NCI-H510A (cell line): ENCODE measurements around the gene CARD10.
"Not testable (repeated sequence)": the region's sequence is repeated elsewhere in the genome, so short reads cannot be mapped to it uniquely, and the experiment has no call there.

Experiments used
- DNase-seq: peaks from one replicate; lab custom pipeline; 2025; lab: John Stamatoyannopoulos, UW

CARD10 gene

DNA sequence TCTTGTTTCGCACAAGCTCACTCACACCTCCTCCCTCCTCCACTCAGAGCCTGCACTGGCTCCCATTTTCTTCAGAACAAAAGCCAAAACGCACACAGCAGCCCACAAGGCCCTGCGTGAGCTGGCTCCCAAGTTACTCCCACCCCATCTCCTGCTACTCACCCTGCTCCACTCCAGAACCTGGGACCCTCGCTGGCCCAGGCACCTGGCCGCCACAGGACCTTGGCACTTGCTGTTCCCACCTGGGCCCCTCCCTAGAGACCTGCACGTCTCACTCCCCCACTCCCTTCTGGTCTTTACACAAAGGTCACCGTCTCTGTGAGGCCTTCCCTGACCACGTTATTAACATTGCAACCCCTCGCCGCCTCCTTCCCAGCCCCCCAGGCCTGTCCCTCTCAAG lies 32.1 kb downstream of the CARD10 start:
- DNase-seq: no peak

DNA sequence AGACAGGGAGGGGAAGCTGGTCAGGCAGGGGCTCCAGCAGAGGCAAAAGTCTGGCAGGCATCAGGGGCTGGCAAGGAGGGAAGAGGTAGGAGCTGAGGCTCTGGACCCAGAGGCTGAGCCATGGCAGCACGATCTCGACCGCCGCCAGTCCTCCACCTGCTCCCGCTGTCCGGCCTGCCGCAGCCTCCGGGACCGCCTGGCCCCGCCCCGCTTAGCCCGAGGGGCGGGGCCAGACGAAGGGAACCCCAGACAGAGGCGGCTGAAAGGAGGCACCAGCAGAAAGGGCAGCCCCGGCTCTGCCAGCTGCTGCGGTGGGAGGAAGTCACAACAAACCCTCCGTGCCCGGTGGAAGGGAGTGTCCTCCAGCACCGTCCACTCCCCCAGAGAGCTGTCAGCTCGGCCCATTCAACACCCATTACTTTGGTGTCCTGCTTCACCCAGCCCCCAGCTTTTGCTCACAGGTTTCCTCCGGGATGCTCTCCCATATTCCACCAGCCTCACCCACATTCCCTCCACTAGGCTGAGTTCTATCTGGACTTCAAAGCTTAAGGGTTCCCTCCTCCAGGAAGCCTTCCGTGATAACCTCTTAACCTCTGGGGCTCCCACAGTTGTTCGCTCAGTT lies 32.9 kb downstream of the CARD10 start, which contains the start of gene MFNG:
Gene MFNG, minus strand, starts transcription at position 161 of the 622 bp plus-strand sequence. CDS start 207 bp downstream, outside the sequence.
- no peak for DNase-seq

DNA sequence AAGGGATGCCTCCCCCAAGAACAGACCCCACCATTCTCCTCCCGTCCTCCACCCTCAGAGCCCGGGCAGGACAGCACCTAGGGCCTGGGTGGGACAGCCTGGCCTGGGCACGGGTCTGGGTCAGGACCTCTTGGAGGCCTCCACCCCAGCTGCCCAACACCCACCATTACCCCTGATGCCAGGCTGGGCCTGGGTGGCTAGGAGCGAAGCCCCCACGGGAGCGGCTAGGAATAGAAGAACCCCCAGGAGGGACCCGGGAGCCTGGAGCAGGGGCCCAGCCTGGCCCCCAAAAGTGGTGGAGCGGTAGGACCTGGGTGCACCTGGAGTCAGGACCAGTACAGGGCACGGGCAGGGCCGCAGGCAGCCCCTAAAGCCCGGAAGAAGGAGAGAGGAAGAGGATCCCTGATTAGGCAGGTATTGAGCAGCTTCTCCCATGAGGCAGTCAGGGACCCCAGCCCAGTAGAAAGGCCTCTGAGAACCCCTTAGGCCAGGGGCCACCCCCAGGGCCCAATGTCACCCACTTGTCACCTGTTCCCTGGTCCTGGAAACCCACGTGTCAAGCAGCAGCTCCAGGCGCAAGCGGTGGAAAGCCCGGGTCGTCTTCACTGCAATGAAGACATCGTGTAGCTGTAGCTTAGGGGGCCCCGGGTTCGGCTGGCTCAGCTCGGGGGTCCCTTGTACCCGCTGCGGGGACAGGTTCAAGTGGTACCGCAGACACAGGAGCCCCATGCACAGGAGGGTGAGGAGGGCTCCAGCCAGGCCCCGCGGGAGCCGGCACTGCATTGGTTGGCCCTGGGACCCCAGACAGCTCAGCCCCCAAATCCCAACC lies 33.6 kb downstream of the CARD10 start:
- no peak for DNase-seq

DNA sequence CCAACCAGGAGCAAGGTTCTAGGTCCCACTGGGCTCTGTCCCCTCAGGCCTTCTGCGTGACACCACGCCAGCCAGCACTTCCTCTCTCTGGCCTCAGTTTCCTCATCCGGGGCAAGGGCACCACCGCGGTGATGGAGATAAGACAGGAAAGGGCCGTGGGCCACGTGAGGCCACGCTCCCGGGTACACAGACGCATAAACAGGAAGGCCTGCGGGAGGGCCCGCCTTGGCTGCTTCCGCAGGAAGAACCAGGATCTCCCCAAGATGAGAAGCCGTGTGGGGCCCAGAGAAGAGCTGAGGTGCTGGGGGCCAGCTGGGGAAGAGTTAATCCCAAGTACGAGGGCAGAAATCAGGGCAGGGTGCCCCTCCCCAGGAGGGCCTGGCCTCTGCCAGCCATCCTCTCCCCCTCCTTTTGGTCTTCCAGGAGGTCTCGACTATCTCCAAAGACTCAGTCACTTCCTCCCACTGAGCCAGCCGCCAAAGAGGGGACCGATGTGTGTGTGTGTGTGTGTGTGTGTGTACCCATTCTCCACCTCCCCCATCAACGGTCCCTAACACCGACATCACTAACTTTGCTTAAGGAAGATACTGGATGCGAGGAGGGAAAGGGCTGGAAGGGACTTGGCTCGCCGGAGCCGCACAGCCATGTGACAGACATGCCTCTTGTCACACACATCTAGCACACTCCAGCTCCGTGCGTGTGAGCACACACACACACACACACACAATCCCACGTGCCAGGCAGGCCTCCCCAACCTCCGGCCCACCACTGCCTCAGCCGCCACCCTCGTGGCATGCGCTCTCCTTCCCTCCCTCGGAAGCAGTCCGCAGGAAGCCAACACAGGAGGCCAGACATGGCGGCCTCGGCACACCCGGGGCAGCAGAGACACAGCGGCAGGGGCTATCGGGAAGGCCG lies 34.5 kb downstream of the CARD10 start:
- DNase-seq: no peak

DNA sequence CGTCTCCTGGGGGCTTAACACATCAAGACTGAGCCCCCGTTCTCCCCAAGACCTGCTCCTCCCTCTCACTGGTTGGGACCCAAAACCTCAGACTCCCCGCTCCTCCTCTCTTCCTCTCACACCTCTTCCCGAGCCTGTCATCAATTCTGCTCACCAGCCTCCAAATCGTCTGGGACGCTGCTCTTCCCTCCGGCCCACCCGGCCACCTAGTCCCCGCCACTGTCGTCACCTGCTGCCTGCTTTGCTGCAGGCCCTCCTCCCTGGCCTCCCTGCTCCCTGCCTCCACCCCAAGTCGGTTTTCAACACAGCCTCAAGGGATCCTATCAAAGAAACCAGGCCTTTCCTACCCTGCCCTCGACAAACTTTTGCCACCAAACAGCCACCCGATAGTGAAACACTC lies 36.2 kb downstream of the CARD10 start:
- no peak for DNase-seq

DNA sequence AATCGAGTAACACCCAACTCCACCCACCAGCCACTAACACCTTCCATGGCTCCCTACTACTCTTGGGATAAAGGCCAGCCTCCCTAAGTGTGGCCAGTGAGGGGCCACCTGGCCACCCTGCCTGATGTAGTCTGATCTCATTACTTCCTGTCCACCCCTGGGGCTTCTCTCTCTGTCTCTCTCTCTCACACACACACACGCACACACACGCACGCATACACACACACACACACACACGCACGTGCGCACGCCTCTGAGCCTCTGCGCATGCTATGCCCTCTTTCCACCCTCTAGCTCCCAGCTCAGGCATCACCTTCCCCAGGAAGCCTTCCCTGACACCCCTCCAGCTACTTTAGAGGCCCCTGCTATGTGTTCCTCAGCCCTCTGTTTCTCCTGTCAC lies 37.0 kb downstream of the CARD10 start:
- DNase-seq: no peak

DNA sequence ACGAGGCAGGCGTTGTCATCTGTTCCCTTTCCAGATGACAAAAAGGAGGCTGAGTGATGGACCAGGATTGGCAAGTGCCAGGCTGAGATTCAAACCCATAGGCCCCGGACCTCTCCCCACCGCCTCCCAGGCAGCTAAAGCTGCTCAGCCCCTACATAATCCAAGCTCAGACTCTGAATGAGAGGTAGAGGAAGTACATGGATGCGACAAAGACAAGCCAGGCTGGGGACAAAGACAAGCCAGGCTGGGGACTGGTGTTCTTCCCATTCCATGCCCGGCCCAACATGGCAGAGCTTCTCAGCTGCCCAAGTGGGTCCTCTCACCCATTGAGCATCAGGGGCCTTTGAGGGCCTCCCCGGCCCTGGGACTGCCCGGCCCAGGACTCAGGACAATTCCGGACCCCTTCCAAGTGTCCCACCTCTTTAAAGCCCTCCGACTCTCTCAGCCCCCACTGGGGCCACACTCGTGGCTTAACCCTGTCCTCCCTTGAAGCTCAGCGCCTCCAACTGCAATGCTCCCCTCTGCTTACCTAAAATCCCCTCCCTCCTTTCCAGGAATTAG lies 37.8 kb downstream of the CARD10 start:
- no peak for DNase-seq

DNA sequence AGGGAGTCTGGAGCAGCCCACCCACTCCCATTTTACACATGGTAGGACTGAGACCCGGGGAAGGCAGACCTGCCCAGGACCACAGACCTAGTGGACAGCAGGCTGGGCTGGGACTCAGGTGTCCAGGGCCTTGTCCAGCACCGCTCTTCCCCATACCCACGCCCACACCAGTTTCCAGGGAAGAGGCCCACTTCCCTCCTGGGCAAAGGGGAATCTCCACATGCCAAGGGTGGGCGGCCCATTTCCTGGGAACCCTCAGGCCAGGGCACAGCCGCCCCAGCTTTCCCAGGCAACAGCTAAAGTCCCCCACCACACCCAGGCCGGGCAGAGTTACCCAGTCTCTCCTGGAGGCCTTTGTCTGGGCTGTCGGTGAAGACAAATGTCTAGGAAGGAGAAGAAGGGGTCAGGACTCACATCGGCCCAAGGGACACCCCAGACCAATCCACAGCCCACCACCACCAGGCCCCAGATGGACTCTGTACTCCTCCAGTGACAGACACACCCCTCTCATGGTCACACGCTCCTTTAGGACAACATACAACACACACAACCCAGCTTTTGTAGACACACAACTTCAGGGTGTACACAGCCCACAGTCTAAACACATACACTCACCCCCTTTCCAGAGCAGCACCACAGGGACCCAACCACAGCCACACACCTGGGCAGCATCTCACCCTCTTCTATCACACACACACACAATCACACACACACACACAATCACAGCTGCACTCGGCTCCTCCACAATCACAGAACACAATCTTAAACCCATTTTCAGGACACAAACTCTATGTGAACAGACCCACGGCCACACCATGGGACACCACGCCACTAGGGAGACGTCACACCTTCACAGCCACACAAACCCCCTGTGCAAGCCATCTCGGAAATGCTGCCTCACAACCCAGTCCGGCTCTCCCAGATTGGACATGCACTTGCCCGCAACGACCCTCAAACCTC lies 38.5 kb downstream of the CARD10 start:
- DNase-seq: no peak

DNA sequence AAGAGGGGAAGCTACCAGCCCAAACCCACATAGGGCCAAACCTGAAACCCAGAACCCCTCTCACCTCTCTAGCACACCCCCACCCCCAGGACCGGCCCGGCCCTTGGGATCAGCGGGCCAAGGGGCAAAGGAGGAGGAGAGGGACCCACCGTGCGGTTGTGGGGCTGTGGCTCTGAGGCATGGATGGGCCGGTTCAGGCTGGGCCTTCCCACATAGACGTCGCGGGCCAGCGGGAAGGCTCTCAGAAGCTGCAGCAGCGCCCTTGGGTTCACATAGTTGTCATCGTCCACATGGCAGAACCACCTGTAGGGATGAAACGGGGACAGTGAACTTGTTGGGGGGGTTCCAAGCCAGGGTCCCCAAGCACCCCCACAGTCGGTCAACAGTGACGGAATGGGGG lies 40.0 kb downstream of the CARD10 start:
- DNase-seq: no peak

DNA sequence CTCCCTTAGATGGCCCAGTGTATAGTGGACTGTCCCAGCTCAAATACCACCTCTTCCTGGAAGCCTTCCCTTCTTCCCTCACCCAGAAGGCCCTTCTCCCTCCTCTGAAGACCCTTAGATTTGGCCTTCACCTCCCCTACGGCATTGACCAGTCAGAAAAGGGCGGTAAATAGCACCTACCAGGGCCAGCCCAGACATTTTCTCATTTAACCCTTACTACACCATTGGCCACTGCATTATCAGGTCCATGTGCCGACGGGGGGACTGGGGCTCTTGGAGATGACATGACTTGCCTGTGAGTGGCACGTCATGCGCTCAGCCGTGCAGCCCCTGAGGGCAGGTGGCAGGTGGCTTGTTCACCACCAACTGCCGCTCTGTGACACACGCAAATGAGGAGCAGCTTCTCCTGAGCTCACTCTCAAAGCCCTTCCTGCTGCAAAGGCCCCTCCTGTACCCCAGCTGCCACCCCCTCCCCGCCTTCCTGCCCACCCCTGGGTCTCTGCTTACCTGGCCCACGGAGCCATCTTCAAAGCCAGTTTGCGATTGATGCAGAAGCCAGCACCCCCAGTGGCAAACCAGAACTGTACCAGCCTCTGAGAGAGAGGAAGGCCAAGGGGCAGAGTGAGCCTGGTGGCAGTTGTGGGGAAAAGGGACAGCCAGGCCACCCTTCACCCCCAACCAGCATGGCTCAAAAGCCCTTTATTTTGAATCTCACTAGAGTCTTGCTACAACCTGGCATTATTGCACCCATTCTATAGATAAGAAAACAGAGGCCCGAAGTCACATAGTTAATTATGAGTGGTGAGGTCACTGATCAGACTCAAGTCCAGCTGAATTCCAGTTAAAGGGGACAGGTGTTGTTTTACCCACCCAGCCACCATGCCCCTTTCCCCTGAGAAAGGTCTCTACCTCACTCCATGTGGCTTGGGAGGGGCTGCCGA lies 42.6 kb downstream of the CARD10 start:
- no peak for DNase-seq

DNA sequence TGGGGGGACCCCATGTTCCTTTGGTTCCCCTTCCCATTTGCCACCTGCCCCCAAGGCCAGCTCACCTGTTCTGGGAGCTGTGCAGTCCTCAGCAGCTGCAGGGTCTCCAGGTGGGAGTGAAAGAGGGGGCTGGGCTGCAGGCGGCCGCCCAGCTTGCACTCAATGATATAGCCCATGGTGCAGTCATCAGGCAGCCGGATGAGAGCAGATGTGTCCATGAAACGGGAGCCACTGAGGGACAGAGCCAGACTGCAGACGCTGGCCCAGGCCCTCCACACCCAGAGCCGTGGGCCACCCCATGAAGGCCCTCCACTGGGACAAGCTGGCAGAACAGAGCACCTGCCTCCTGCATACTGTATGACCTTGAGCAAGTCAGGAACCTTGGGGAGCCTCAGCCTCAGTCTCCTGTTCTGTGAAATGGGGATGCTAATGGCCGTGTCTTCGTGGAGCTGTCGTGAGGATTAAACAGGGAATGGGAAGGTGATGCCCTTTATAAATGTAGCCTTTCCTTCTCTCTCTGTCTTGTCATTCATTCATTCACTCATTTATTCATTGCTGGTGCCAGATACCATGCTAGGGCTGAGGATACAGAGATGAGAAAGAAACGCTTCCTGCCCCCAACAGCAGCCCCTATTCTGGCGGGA lies 44.6 kb downstream of the CARD10 start:
- no peak for DNase-seq

DNA sequence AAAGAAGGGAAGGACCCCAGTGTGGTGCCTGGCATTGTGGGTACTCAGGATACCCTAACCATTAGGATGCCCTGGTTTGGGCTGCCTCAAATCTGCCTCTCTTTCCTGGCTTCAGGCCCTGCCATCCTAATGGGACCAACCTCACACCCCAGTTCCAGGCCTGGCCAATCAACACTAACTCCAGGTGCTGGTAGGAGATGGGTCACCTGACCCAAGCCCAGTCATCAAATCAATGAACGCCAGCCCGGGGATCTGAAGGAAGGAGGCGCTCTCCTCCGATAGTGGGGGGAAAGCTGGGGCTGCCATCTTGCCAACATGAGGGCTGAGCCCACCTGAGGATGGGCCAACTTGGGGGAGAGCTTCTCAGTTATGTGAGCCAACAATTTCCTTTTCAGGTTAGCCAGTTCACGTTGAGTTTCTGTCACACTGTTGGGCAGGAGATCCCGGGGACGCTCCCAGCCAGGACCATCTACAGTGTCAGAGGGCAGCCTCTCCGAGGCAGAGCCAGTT lies 45.7 kb downstream of the CARD10 start:
- DNase-seq: no peak

DNA sequence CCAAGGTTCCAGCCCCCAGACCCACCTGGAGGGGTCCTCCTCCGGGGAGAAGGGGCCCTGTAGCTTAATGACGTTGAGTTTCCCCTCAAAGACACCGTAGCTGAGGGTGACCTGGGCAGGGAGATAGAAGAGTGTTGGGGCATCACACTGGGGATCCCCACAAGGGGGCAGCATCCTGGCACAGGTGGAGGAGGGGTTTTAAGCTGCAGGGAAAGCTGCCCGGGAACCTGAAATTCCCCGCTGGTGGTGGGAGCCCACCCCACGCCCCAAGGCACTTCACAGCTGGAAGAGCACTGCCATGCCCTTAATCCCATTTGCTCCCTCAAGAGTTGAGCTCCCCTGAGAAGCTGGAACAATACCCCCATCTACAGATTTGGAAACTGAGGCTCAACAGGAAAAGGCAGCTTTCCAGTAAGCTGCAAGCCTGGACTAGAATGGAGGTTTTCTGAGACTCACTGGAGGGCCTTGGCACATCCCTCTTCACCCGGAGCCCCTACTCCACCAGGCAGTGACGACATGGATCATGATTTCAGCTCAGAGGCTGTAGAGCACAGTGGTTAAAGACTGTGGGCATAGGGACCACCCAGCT lies 46.7 kb downstream of the CARD10 start:
- no peak for DNase-seq

DNA sequence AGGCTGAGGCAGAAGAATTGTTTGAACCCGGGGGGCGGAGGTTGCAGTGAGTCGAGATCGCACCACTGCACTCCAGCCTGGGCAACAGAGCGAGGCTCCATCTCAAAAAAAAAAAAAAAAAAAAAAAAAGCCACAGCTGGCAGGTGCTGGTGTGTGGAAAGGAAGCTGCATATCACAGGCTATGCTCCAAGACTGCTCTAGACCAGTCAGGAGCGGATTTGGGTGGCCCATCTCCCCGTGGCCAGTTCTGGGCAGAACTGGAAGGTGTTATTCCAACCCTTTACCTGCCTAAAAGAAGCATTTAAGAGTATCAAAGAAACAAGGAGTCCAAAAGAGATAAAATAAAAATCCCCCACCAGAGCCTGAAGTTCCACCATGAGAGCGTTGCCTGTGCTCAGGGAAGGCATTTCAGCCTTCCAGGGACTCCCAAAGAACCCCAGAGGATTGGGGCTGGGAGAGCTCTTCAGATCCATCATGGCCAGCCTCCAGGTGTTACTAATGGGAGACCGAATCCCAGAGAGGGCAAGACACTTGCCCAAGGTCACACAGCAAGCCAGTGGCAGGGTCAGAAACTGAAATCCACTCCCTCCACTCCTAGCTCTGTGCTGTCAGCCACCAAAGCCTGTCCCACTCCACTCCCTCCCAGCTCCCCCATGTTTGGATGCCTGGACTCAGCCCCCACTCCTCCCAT lies 47.3 kb downstream of the CARD10 start:
- no peak for DNase-seq

DNA sequence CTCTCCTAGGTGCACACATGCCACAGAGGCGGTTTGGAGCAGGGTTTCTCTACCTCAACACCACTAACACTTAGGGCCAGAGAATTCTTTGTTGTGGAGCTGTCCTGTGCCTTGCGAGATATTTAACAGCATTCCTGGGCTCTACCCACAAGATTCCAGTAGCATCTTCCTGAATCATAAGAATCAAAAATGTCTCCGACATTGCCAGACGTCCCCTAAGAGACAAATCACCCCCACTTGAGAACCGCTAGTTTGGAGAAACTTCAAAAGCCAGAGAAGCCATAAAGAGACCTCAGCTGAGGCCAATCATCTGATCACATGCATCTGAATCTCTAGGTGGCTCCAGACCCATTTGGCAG lies 49.1 kb downstream of the CARD10 start:
- DNase-seq: no peak

DNA sequence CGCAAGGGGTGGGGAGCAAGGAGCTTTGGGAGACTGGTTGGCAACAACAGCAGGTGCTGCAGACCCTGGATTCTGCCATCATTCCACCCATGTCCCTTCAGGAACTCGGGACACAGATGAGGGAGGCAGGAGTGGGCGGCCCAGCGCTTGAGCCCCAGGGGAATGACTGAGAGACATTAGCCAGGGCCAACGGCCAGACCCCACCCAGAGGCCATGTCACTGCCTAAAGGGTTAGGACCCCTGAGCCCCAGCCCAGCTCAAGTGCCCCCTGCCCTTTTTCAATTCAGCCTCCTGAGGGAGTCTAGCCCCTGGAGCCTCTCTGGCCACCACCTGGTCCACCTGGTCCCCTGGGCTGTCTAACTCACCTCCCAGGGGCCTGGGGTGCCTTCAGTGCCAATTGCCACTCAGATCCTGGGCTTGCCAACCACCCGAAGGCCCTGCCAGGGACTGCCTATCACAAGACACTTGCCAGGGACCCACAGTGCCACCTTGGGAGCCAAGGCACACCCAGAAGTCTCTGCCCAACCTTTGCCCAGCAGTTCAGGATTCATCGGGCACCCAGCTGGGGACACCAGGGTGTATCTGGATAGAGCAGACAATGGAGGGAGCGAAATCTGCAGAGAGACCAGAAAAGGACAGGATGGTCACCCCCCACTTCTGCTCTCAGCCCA lies 49.7 kb downstream of the CARD10 start:
- no peak for DNase-seq

DNA sequence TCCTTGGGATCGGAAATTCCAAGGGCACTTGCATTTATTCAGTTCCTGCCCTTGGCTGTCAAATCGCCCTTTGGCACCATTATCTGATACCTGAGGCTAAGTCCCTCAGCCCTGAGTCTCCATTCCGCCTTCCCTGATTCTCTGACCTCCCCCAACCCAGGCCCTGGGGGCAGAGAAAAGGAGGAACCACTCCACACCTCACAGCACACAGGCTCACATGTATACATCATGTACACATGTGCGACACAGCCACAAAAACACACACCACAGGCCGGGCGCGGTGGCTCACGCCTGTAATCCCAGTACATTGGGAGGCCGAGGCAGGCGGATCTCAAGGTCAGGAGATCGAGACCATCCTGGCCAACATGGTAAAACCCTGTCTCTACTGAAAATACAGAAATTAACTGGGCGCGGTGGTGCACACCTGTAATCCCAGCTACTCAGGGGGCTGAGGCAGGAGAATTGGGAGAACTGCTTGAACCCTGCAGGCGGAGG lies 51.0 kb downstream of the CARD10 start:
- not testable (repeated sequence) for DNase-seq
